Measurements from ENCODE around the gene SORL1-AS1.

- TF ChIP-seq POLR2A (IDR thresholded peaks at IDR 0.05), result no peak
- TF ChIP-seq CTCF (IDR thresholded peaks at IDR 0.05 in 4 of 5, conservative IDR thresholded peaks at IDR 0.05 in 1 of 5), result no peak
These were observed 9.0 kb downstream of the SORL1-AS1 start for GRCh38 chr11:121443688-121444275.

Measured in gastrocnemius medialis (tissue), 4 donors.